Right renal pelvis (tissue), 4 donors: ENCODE data around the gene CEP128. TPM values are rescaled to one million over a fixed set of nuclear protein-coding genes. Genes with fewer than 3 reads are reported as not detected.
A peak's percentile ranks its signal among the peaks of the same experiment; 100 is the strongest.

ENCODE experiments used
- DNase-seq, 4 donors: peaks; one replicate each; pipeline ENCODE4 v3.0.0-alpha.2; 2013; ENCODE audit warnings: low read depth in 4 of 4, low spot score in 3 of 4, missing footprints in 1 of 4
- polyA plus RNA-seq, 4 donors: library from polyadenylated mRNA; unstranded; fragments of 120-200 nt; gene quantifications; one replicate each; pipeline ENCODE4 v1.2.1, GENCODE V29; 2013; ENCODE audit not compliant: insufficient read length in 4 of 4

Gene CEP128
- polyA plus RNA-seq, 4 donors, result 5.5 to 7.2 (median 6.4) TPM

DNA sequence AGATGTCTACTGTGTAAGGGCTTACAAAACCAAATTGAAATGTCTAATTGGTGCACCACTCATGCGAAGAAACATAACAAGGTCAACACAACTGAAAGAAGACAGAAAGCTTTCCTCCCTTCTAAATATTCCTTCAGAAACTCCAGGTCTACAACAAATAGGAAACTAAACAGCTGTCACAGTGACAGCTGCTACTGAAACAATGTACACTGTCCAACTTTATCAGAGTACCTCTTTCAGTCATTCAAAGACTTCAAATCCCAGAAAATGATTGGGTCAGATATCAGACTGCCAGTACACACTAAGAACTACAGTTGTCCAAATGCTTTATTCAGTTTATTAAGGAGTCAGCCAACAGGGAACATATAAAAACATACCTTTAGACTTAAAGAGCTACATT lies 35.2 kb downstream of the CEP128 start:
- DNase-seq, result no peak

DNA sequence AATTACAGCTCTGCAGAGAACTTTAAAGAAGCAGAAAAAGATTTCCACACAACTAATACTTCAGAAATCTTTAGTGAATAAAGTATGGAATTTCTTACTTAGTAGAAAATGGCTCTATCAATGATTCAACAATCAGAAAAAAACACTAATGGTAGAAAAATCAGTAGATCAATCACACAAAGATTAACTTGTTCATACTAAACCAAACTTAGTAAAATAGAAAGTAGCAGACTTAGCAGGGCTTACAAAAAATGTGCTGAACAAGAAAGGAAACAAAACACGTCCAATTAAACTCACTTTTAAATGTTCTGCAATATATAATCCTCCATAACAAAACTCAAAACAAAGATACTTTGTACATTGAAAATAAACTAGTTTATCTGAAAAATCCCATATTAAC lies 38.9 kb downstream of the CEP128 start:
- DNase-seq, result no peak

DNA sequence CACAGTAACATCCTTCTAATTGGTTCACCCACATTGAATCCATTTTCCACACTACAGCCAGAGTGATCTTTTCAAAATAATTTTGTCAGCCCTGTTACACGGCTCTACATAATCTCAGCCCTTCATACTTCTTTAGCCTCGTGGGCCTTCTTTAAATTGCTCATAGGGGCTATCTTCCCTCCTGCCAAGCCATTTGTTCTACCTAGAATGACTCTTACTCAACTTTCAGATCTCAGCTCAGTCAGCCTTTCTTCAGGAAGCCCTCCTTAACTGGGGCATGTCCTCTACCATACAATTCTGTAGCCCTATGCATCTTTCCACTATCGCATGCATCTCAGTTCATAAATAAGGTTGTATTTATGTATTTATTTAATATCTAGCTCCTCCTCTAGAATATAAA lies 39.7 kb downstream of the CEP128 start:
- no peak for DNase-seq

DNA sequence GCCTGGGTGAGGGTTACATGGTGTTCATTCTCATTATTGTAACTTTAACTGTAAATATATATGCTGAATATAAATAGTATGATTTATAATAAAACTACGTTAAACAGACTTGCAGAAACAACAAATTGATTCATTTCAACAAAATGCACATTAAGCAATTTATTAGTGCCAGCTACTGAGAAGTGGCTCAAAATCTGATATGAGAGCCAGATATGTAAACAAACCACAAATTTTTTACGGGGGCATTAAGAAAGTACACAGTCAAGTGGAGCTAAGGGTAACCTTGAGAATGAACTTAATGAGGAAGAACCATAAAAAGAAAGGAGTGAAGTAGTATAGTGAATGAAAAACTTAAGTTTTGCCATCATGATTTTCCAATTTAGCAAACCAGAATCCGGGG lies 40.3 kb downstream of the CEP128 start:
- no peak for DNase-seq

DNA sequence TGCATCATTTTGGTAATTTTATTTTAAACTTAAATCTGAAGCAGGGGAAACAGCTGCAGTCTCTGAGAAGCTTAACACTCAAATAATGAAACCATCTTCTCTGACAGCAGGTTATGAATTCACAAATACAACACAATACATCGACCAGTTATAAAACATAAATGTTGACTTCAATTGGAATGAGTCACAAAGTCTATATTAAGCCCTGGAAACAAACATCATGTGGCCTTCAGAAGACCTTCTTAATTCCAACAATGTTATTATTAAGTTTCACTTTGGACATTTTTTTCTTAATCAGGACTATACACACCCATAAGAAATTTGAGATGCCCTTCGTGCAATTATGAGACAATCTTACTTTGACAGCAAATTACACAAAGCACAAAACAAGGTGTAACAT lies 68.9 kb downstream of the CEP128 start:
- DNase-seq, result no peak

DNA sequence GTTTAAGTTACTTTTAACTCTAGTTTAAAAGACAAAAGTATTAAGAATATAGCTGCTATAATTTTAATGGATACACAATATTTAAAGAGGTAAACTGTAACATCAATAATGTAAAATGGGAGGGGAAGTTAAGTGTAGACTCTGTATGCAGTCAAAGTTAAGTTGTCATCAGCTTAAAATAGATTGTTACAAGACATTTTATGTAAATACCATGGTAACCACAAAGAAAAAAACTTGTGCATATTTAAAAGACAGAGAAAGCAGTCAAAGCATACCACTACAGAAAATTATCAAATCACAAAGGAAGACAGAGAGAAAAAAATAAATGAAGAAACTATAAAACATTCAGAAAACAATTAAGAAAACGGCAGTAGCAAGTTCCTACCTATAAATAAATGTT lies 73.3 kb downstream of the CEP128 start:
- no peak for DNase-seq

DNA sequence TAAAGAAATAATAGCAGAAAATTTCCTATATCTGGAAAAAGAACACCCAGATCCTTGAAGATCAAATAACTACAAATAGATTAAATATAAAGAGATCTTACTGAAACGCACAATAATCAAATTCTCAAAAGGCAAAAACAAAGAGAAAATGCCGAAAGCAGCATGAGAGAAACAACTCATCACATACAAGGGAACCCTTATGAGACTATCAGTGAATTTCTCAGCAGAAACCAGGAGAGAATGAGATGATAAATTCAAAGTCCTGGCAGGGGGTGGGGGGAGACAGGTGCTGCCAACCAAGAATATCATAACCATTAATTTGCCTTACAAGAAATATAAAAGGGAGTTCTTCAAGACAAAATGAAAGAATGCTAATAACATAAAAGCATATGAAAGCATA lies 73.7 kb downstream of the CEP128 start:
- DNase-seq, result no peak

DNA sequence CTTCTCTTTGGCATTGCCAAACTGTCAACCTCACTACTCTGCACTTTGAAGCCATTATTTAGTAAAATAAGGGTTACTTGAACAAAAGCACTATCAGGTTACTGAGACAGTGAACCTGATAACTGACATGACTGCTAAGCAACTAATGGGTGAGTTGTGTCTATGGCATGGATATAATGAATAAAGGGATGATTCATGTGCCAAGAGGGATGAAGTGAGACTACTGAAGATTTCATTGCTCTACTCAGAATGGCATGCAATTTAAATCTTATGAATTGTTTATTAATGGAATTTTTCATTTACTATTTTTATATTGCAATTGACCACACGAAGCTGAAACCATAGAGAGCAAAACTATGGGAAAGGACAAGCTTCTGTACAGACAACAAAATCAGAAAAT lies 74.4 kb downstream of the CEP128 start:
- DNase-seq, result no peak

DNA sequence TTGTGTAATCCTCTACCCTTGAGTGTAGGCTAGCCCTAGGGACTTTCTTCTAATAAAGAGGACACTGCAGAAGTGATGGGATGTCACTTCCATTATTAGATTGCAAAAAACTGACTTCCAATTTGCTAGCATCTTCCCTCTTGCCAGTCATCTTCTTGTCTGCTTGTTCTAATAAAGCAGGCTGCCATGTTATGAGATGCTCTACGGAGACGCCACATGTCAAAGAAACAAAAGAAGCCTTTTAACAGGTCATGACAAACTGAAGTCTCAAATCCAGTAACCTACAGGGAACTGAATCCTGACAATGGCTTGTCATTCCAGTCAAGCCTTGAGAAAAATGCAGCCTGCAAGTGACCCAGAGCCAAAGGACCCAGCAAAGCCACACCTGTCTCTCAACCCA lies 76.0 kb downstream of the CEP128 start:
- no peak for DNase-seq

DNA sequence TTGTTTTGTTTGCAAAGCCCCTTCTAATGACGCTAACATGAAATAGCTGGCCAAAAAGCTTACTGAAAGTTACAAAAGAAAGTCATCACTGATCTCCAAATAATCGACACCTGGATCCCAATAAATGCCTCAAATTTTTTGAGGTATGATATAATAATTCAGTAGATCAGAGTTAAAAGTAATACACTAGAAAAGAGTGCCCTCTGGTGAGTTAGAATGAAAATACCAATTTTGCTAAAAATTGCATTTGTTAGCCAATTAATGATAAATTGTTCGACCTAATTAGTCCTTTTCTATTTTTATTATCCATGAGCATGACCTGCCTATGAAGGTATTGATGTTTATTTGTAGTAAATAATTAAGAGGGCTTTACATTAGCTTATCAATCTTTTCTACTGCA lies 78.6 kb downstream of the CEP128 start:
- DNase-seq, result no peak

DNA sequence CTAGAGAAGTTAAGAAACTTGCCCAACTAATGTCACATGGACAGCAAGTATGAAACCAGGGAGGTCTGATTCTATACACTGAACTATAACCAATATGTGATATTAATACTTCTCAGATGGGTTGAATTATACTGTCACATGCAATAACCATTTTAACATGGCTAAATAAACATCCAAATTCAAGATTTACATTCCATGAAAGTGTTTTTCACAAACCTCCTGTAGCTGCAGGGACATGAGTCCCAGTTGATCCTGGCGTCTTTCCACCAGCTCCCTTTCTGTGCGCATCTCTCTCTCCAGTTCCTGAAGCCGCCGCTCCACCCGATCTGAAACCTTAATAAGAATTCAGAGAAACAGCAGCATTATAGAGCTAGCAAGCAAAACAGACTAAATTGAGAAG lies 79.0 kb downstream of the CEP128 start:
- no peak for DNase-seq

DNA sequence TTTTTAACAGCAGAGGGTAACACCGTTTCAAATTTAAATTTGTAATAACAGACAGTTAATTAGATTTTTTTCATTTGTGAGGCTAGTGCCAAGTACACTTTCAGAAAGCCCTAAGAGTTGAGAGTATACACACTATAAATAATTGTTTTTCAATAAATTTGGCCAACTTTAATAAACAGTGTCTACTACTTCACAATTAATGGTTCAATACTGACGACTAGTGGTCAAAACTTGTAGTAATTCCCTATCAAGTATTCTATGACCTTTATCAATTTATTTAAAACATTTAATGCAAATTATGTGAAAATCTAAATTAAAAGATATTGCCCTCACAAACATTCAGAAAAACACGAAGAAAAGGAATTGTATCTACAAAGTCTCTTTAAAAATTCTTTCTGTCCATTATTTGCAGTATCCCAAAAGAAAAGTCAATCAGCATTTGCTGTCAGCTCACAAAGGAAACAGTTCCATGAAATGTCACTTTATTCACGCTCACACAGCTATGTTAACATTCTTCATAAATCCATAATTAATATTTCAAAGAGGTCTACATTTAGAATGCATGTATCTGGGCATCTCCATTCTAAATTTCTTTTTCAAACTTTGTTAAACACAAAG lies 91.2 kb downstream of the CEP128 start:
- peak in 3 of 4 donors; percentile 3 to 12 (median 8) for DNase-seq

DNA sequence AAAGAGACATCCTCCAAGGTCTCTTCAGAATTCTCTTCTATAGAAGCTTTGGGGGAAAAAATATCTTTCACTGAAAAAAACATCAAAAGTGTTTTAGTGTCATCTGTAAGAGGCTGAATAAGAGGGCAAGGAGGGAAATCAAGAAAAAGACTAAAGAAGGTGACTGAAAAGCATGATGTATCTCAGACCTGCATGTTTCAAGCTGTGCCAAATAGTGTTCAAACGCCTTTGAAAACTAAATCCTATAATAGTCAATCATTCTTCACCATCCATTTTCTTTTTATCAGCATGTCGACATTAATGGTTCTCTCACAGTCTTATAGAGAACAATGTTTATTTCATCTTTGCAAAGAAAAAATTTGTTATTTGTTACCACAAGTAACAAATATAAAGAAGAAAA lies 94.5 kb downstream of the CEP128 start:
- DNase-seq, result no peak

DNA sequence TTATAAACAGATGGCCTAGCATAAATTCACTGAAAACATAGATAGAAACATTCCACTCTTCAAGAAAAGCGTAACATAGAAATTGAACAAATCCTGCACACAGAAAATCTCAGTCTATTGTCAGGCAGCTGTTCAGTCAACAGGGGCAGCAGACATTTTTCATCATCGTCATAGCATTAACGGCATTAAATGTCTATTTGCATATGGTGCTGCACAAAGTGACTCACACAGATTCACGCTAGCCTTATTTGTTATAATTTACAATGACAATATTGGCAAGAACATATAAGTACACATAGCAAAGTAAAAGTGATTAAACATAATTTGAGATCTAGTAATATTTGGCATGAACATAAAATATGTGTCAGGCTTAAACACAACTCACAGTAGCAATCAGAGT lies 95.7 kb downstream of the CEP128 start:
- DNase-seq, result no peak

DNA sequence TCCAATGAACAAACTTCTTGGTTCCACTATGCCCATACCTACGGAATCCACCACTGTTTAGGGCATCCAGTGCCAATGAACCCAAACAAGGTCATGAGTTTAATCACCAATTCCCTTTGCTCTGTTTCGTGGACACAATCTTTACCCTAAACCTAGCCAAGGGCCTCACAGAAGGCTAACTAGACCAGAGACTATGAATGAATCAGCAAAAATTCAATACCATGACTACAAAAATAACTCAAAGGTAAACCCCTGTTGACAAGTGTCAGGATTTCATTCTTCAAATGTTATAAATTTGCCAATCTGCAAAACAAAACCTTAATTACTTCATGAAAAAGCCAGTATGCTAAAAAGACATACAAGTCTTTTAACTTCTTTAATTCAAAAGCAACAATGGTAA lies 96.7 kb downstream of the CEP128 start:
- DNase-seq, result no peak

DNA sequence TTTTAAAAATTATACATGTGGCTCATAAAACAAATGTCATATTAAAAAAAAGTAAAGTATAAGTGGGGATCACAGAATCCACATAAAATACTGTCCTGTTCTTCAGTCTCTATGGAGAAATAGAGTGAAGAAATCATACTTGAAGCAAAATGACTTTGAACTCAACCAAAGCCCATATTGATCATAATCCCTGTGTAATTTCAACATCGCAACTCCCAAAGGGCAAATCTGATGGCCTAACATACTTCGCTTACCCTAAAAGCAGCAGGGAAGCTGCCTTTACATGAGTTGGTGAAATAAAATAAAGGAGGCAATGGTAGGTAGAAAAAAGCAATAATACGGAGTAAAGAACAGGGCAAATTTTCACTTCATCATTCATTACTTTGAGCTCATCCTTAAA lies 101.8 kb downstream of the CEP128 start:
- DNase-seq, result no peak

DNA sequence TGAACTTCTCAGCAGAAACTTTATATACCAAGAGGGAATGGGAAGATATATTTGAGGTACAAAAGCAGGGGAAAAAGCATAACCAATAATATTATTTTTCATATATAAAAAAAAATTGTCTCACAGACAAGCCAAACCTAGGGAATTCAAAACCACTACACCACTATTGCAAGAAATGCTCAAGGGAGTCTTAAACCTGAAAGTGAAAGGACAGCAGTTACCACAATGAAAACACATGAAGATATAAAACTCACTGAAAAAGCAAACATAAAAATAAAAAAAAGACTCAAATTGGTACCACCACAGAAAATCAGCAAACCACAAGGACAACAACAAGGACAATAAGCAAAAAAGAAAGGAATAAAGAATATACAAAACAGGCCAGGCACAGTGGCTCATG lies 131.9 kb downstream of the CEP128 start:
- DNase-seq, result no peak

DNA sequence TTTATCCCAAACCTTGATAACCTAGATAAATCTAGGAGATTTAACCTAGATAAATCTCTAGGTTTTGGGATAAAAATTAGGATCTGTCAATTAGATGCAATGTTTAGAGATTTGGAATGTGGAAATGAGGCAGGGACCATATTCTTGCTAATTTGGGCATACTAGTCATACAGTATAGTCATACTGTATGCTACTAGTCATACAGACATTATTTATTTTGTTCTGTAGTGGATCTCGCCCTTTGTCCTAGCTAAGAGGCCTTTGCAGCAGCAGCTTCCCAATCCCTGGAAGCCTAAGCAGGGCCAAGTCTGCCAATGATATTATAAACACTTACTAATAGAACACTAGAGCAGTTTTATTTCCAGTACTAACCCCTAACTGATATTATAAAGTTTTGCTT lies 136.4 kb downstream of the CEP128 start:
- no peak for DNase-seq

DNA sequence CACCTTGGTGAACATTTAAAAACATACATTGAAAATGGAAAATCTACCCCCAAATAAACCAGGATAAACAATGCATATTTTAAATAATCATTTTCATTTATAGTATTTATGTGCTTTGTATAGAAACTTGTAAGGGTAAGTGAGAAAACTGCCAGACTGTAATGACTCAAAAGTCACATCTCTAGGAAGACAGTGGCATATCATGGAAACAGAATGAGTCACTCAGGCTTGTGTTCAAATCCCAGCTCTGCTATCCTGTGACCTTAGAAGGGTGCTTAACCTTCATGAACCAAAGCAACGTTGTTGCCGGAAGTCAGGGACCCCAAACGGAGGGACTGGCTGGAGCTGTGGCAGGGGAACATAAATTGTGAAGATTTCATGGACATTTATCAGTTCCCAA lies 142.7 kb downstream of the CEP128 start:
- DNase-seq, result no peak

DNA sequence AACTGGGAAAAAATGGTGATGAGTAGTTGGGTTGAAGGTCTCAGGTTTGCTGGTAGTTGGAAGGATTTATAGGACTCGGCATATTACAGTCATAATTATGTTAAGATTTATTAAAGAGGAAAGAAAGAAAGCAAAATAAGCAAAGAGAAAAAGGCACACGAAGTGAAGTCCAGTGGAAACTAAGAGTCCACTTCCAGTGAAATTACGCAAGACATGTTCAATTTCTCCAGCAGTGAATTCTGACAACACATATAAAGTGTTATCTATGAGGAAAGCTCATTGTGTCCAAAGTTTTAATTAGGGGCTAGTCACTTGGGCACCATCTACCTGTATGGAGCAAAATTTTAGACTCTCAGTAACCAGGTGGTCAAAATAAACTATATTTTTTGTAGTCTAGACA lies 143.3 kb downstream of the CEP128 start:
- DNase-seq, result no peak

DNA sequence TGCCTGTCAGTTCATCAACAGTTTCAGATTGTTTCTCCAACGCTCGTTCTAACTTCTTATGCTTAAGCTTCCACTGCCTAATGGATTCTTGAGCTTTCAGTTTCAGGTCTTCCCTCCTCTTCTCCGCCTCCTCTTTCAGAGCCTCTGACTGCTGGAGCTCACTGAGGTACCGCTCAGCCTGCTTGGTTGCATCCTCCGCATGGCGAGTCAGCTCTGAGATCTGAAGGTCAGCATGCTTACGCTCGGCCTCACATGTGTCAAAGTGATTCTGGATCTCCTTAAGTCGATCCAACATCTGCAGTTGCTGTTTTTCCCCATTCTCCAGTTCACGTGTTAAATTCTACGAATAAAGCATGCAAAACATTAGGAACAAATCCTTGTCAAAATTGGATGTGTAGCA lies 148.8 kb downstream of the CEP128 start:
- no peak for DNase-seq

DNA sequence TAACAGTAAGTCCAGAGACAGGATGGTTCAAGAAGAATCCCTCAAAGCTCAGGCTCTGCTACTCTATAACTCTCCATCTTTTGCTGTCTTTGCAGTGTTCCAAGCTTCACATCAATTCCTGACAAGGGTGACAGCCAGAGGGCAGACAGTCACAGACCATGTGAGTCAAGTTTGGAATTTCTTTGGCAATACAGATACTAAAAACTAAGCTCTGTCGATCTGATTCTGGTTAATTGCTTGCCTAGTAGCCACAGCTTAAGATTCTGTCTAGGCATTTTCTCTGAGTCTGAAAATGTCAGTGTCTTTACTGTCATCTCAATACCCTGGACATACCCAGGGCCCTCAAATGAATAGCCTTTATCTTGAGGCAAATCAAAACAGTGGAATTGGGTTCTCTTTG lies 153.7 kb downstream of the CEP128 start:
- no peak for DNase-seq

DNA sequence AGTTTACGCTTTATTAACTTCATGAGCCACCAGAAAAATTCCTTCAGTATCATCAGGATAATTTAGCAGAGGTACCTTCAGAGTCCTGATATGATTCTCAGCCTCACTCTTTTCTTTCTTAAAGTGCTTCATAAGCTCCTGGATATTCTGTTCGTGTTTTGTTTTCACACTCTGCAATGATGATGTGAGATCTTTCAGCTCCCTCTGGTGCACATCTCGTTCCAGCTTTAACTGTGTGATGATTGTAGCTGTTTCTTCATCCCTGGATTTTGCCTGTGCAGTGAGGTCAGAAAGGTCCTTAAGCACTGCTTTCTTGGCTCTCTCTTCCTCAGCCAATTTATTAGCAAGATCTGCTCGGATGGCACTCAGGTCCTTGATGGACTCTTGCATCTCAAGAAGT lies 156.7 kb downstream of the CEP128 start:
- peak in 1 of 4 donors; percentile 1 for DNase-seq
